GM12865 (cell line): Measurements from ENCODE around the gene RBM33.

Experiments used
- DNase-seq: peaks from one replicate; pipeline ENCODE4 v3.0.0; 2010; ENCODE audit warnings: low read depth
- H3K4me3 ChIP-seq: 2 replicates; pipeline ENCODE4 v1.5.1; 2011; ENCODE audit warnings: mild to moderate bottlenecking, low read depth, low read length, control low read depth
- CTCF ChIP-seq: IDR thresholded peaks from 2 replicates; pipeline ENCODE4 v1.5.1; 2011; ENCODE audit warnings: low read length, control low read depth, low read depth, inconsistent platforms; ENCODE audit not compliant: insufficient read depth; ENCODE audit errors: missing control alignments

Gene RBM33

GRCh38 chr7:155759740-155760430 is 115.4 kb downstream of the RBM33 start:
- no peak for DNase-seq
- no peak for TF ChIP-seq CTCF
- no peak overlapping the region for H3K4me3 ChIP-seq

DNA sequence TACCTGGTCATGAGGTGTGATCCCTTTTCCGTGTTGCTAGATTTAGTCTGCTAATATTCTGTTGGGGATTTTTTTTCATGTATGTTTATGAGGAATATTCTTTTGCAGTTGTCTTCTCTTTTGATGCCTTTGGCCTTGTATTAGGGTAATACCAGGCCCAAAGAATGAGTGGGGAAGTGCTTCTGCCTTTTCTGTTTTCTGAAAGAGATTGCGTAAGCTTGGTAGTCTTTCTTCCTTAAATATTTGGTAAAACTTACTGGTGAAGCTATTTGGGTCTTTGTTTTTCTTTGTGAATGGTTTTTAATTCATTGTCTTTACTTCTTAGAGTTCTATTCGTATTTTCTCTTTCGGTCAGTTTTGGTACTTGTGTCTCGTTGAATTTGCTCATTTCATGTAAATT is 116.7 kb downstream of the RBM33 start:
- no peak for DNase-seq

GRCh38 chr7:155762036-155762435 is 117.6 kb downstream of the RBM33 start:
- no peak overlapping the region for H3K4me3 ChIP-seq
- no peak for TF ChIP-seq CTCF
- no peak for DNase-seq

More for the DNA sequence above, 116.7 kb downstream of the RBM33 start:
- H3K4me3 ChIP-seq: no peak overlapping the region
- no peak for TF ChIP-seq CTCF

DNA sequence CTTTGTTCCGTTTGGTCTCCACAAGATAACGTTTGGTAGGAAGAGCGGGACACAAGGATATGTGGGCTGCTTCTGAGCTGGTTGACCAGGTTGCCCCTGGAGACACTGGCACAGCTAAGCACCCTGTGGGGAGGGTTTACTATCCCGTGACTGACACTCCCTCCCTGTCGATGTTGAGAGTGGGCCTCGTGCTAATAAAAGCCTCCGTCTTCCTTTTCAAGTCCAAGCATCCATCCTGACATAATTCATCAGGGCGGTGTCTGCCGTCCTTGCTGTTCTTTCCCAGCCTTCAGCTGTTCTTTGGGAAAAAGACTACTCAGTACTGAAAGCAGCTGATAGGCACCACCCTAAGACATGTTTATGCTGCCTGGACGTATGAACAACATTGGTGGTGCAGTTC is 118.2 kb downstream of the RBM33 start:
- no peak overlapping the region for H3K4me3 ChIP-seq
- no peak for DNase-seq
- no peak for TF ChIP-seq CTCF

DNA sequence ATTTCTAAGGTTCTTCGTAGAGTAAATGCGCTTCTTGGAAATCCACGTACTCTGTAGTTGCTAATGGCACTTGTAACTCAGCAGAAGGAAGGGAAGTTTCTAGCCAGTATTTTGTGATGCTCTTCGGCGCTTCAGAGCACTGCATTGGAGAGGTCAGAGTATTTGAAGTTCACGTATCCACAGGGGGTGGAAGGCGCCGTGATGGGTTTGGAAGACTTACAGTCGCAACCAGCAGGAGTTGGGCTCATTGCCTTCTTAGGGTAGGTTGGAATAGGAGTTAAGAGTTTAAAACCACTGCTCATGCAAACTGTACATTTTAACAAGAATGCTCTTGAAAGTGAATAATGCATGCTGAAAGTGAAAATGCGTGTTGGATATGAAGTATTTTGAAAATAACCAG is 118.7 kb downstream of the RBM33 start:
- H3K4me3 ChIP-seq: peak overlapping the region; percentile 29; the same call in 1 of the 2 replicates
- DNase-seq: no peak
- no peak for TF ChIP-seq CTCF

GRCh38 chr7:155763691-155764437 is 119.4 kb downstream of the RBM33 start:
- peak; percentile 73 for DNase-seq
- TF ChIP-seq CTCF: no peak
- H3K4me3 ChIP-seq: peak overlapping the region; percentile 29; the same call in 1 of the 2 replicates
